GM23338 (cell line): Measurements from ENCODE around the gene IGFBP7. TPM values are rescaled to one million over a fixed set of nuclear protein-coding genes. Genes with fewer than 3 reads are reported as not detected.
A peak's percentile ranks its signal among the peaks of the same experiment; 100 is the strongest.

ENCODE experiments used
- ATAC-seq: fragments of 200-7000 bp; cut with Tn5 transposase; 3 replicates; pipeline ENCODE4 v1.9.1; 2020
- DNase-seq: peaks from one replicate; pipeline ENCODE4 v3.0.0-alpha.2; 2015; ENCODE audit warnings: low spot score
- H2AFZ ChIP-seq: fragments of 200-600 bp; sonication (generic); 2 replicates; pipeline ENCODE4 v1.8.0; 2016; ENCODE audit warnings: antibody characterized with exemption, mild to moderate bottlenecking, moderate library complexity
- H3F3A ChIP-seq: fragments of 200-600 bp; sonication (generic); replicated peaks from 2 replicates; pipeline ENCODE4 v1.8.0; 2017; ENCODE audit warnings: antibody characterized with exemption, mixed run types, low read depth
- H3K27ac ChIP-seq: fragments of 200-600 bp; sonication (generic); 2 replicates; pipeline ENCODE4 v1.6.1; 2016; ENCODE audit warnings: low read depth
- H3K27me3 ChIP-seq: fragments of 200-600 bp; sonication (generic); 2 replicates; pipeline ENCODE4 v1.8.0; 2016; ENCODE audit warnings: mild to moderate bottlenecking, mixed run types, moderate library complexity; ENCODE audit not compliant: insufficient read depth
- H3K36me3 ChIP-seq: fragments of 200-600 bp; sonication (generic); 2 replicates; pipeline ENCODE4 v1.8.0; 2016; ENCODE audit warnings: mild to moderate bottlenecking; ENCODE audit not compliant: insufficient read depth
- H3K4me1 ChIP-seq: fragments of 200-600 bp; sonication (generic); 2 replicates; pipeline ENCODE4 v1.8.0; 2016; ENCODE audit warnings: mild to moderate bottlenecking, moderate library complexity; ENCODE audit not compliant: insufficient read depth
- H3K4me2 ChIP-seq: fragments of 200-600 bp; sonication (generic); 2 replicates; pipeline ENCODE4 v1.7.1; 2017; ENCODE audit warnings: mixed run types
- H3K4me3 ChIP-seq: fragments of 200-600 bp; sonication (generic); 2 replicates; pipeline ENCODE4 v1.6.1; 2016; ENCODE audit warnings: mixed run types
- H3K79me2 ChIP-seq: fragments of 200-600 bp; sonication (generic); replicated peaks from 2 replicates; pipeline ENCODE4 v1.8.0; 2017; ENCODE audit warnings: mild to moderate bottlenecking; ENCODE audit not compliant: insufficient read depth
- H3K9me2 ChIP-seq: fragments of 200-600 bp; sonication (generic); 2 replicates; pipeline ENCODE4 v1.8.0; 2017; ENCODE audit not compliant: insufficient read depth
- H4K20me1 ChIP-seq: fragments of 200-600 bp; sonication (generic); replicated peaks from 2 replicates; pipeline ENCODE4 v1.8.0; 2017; ENCODE audit warnings: mild to moderate bottlenecking; ENCODE audit not compliant: insufficient read depth
- H3K27ac Mint-ChIP-seq: 2 replicates; pipeline ENCODE4 v1.8.0; 2020; ENCODE audit warnings: inconsistent platforms, mild to moderate bottlenecking, moderate library complexity, mixed read lengths
- H3K27me3 Mint-ChIP-seq: 3 replicates; pipeline ENCODE4 v1.8.0; 2022; ENCODE audit warnings: low read depth, mild to moderate bottlenecking, moderate library complexity, mixed read lengths, inconsistent platforms; ENCODE audit not compliant: insufficient read depth, poor library complexity
- H3K36me3 Mint-ChIP-seq: 3 replicates; pipeline ENCODE4 v1.8.0; 2021; ENCODE audit warnings: low read depth, mild to moderate bottlenecking, inconsistent platforms, moderate library complexity, mixed read lengths
- H3K4me1 Mint-ChIP-seq: 3 replicates; pipeline ENCODE4 v1.8.0; 2020; ENCODE audit warnings: mild to moderate bottlenecking, inconsistent platforms, mixed read lengths
- H3K4me3 Mint-ChIP-seq: 3 replicates; pipeline ENCODE4 v1.8.0; 2021; ENCODE audit warnings: moderate library complexity, mild to moderate bottlenecking, inconsistent platforms, mixed read lengths
- H3K9me3 Mint-ChIP-seq: 3 replicates; pipeline ENCODE4 v1.8.0; 2020; ENCODE audit warnings: moderate library complexity, mild to moderate bottlenecking, inconsistent platforms, mixed read lengths
- CTCF ChIP-seq, 2 experiments: fragments of 200-600 bp in 1 of 2; sonication (generic) in 1 of 2; conservative IDR thresholded peaks; 2 replicates each; pipeline versions ENCODE4 v1.5.1 to v1.6.1; 2016 to 2017; ENCODE audit warnings: antibody characterized with exemption in 2 of 2, low read depth in 2 of 2, mild to moderate bottlenecking in 2 of 2, moderate library complexity in 1 of 2
- ETS1 ChIP-seq: IDR thresholded peaks from 2 replicates; pipeline ENCODE4 v1.6.1; 2016; ENCODE audit warnings: antibody characterized with exemption
- EZH2 ChIP-seq: fragments of 200-600 bp; sonication (generic); IDR thresholded peaks from one replicate; pipeline ENCODE4 v1.8.0; 2017; ENCODE audit warnings: antibody characterized with exemption, mild to moderate bottlenecking, low read depth; ENCODE audit not compliant: unreplicated experiment
- EZH2phosphoT487 ChIP-seq: fragments of 200-600 bp; sonication (generic); IDR thresholded peaks from one replicate; pipeline ENCODE4 v1.8.1; 2018; ENCODE audit warnings: antibody characterized with exemption; ENCODE audit not compliant: unreplicated experiment
- JUNB ChIP-seq: IDR thresholded peaks from one replicate; pipeline ENCODE4 v1.6.1; 2016; ENCODE audit warnings: antibody characterized with exemption; ENCODE audit not compliant: unreplicated experiment
- NANOG ChIP-seq: IDR thresholded peaks from 2 replicates; pipeline ENCODE4 v1.6.1; 2016; ENCODE audit warnings: antibody characterized with exemption, borderline replicate concordance
- POLR2AphosphoS5 ChIP-seq: IDR thresholded peaks from 2 replicates; pipeline ENCODE4 v1.6.1; 2016; ENCODE audit warnings: antibody characterized with exemption, low read depth
- STAT1 ChIP-seq: IDR thresholded peaks from one replicate; pipeline ENCODE4 v1.6.1; 2016; ENCODE audit warnings: antibody characterized with exemption; ENCODE audit not compliant: unreplicated experiment
- ZNF114 ChIP-seq: fragments of 250-450 bp; sonication (Bioruptor Pico); IDR thresholded peaks from 2 replicates; pipeline ENCODE4 v1.5.0; 2020; ENCODE audit warnings: mild to moderate bottlenecking, moderate library complexity
- ZNF331 ChIP-seq: fragments of 250-450 bp; sonication (Bioruptor Pico); IDR thresholded peaks from 2 replicates; pipeline ENCODE4 v1.5.0; 2020; ENCODE audit warnings: low read depth, mild to moderate bottlenecking, moderate library complexity
- polyA plus RNA-seq: library from polyadenylated mRNA; unstranded; fragments of >200 nt; fragmentation: Nextera tagmentation; extraction: Ambion mirVana; gene quantifications from 2 replicates; pipeline ENCODE4 v1.2.1, GENCODE V29; 2016
- total RNA-seq: library from RNA; depleted of rRNA; stranded (reverse); fragments of >200 nt; shearing (Covaris generic); gene quantifications from 2 replicates; pipeline ENCODE4 v1.2.3, GENCODE V29; 2014
- TF ChIP-seq, protein P1 (sequence below): fragments of 250-450 bp; sonication (Bioruptor Pico); IDR thresholded peaks from 2 replicates; pipeline ENCODE4 v1.5.0; 2020; ENCODE audit warnings: mild to moderate bottlenecking, moderate library complexity

Gene IGFBP7
- total and polyA plus RNA-seq, 2 experiments from 2014 or later = 0.49 to 7.9 TPM

- Histone ChIP-seq H3K4me1 (peaks cover 3% of the 10 kb centered on the region; the same call in 1 of the 2 replicates), H2AFZ (no peak overlapping the region), H4K20me1 (no peaks in the 10 kb centered on the region), H3F3A (0 out of 2 replicates have a peak, but pooled peaks cover 2% of the 10 kb centered on the region), H3K79me2 (no peaks in the 10 kb centered on the region), H3K4me2 (no peak overlapping the region), H3K9me2 (0 out of 2 replicates have a peak, but pooled peaks cover 6% of the 10 kb centered on the region), H3K27me3 (no peaks in the 10 kb centered on the region; the same call in 1 of the 2 replicates), H3K27ac (no peak overlapping the region), H3K4me3 (no peak overlapping the region), H3K36me3 (no peaks in the 10 kb centered on the region)
- Mint-ChIP-seq H3K27me3 (peaks cover 5% of the 10 kb centered on the region), H3K27ac (no peak overlapping the region), H3K4me1 (peaks cover 12% of the 10 kb centered on the region), H3K36me3 (peaks cover 15% of the 10 kb centered on the region), H3K9me3 (peaks cover 16% of the 10 kb centered on the region), H3K4me3 (no peak overlapping the region)
- peak; percentile 43 for DNase-seq
- peak; percentile 80 for ATAC-seq
- no peak for TF ChIP-seq POLR2AphosphoS5
- 0 out of 2 replicates have a peak, but pooled peaks have one; percentile 4 for TF ChIP-seq NANOG
- TF ChIP-seq EZH2phosphoT487 = no peak
- no peak for TF ChIP-seq ETS1
Measured at GRCh38 chr4:57154926-57155325, 44.7 kb upstream of the IGFBP7 start.

DNA sequence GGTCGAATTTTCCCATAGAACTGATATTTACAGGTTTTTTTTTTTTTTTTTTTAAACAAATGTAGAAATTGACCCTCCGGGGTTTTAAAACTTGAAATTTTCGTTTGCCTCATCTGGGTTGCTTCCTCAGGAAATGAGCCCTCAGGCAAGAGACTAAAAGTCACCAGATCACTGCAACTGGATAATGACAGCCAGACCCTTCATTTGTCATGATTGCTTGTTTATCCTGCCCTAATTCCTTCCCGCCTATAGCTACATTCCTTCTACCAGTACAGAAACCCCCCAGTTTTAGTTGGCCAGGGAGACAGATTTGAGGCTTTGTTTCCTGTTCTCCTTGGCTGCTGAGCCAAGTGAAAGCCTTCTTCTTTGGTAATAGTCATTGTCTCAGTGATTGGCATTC lies 44.0 kb upstream of the IGFBP7 start:
- Mint-ChIP-seq H3K9me3 (peaks cover 16% of the 10 kb centered on the region), H3K27me3 (peaks cover 5% of the 10 kb centered on the region), H3K36me3 (peaks cover 15% of the 10 kb centered on the region), H3K27ac (no peak overlapping the region), H3K4me3 (no peak overlapping the region), H3K4me1 (peaks cover 12% of the 10 kb centered on the region)
- Histone ChIP-seq H3K36me3 (no peaks in the 10 kb centered on the region), H3K9me2 (0 out of 2 replicates have a peak, but pooled peaks cover 6% of the 10 kb centered on the region), H3K27me3 (no peaks in the 10 kb centered on the region; the same call in 1 of the 2 replicates), H3K79me2 (no peaks in the 10 kb centered on the region), H4K20me1 (no peaks in the 10 kb centered on the region), H3F3A (0 out of 2 replicates have a peak, but pooled peaks cover 2% of the 10 kb centered on the region), H3K4me2 (no peak overlapping the region), H3K4me3 (no peak overlapping the region), H3K27ac (no peak overlapping the region), H2AFZ (no peak overlapping the region), H3K4me1 (peaks cover 3% of the 10 kb centered on the region; the same call in 1 of the 2 replicates)
- ATAC-seq = no peak
- no peak for DNase-seq
- TF ChIP-seq NANOG (no peak), ZNF114 (CRISPR knock-in tag) (no peak), ZNF331 (CRISPR knock-in tag) (no peak), JUNB (no peak), ETS1 (no peak), EZH2 (no peak), POLR2AphosphoS5 (no peak), STAT1 (no peak), CTCF (conservative IDR thresholded peaks at IDR 0.05; ENCODE audit: low read depth in 2 of 2) (no peak)
- TF ChIP-seq, protein P1, sequence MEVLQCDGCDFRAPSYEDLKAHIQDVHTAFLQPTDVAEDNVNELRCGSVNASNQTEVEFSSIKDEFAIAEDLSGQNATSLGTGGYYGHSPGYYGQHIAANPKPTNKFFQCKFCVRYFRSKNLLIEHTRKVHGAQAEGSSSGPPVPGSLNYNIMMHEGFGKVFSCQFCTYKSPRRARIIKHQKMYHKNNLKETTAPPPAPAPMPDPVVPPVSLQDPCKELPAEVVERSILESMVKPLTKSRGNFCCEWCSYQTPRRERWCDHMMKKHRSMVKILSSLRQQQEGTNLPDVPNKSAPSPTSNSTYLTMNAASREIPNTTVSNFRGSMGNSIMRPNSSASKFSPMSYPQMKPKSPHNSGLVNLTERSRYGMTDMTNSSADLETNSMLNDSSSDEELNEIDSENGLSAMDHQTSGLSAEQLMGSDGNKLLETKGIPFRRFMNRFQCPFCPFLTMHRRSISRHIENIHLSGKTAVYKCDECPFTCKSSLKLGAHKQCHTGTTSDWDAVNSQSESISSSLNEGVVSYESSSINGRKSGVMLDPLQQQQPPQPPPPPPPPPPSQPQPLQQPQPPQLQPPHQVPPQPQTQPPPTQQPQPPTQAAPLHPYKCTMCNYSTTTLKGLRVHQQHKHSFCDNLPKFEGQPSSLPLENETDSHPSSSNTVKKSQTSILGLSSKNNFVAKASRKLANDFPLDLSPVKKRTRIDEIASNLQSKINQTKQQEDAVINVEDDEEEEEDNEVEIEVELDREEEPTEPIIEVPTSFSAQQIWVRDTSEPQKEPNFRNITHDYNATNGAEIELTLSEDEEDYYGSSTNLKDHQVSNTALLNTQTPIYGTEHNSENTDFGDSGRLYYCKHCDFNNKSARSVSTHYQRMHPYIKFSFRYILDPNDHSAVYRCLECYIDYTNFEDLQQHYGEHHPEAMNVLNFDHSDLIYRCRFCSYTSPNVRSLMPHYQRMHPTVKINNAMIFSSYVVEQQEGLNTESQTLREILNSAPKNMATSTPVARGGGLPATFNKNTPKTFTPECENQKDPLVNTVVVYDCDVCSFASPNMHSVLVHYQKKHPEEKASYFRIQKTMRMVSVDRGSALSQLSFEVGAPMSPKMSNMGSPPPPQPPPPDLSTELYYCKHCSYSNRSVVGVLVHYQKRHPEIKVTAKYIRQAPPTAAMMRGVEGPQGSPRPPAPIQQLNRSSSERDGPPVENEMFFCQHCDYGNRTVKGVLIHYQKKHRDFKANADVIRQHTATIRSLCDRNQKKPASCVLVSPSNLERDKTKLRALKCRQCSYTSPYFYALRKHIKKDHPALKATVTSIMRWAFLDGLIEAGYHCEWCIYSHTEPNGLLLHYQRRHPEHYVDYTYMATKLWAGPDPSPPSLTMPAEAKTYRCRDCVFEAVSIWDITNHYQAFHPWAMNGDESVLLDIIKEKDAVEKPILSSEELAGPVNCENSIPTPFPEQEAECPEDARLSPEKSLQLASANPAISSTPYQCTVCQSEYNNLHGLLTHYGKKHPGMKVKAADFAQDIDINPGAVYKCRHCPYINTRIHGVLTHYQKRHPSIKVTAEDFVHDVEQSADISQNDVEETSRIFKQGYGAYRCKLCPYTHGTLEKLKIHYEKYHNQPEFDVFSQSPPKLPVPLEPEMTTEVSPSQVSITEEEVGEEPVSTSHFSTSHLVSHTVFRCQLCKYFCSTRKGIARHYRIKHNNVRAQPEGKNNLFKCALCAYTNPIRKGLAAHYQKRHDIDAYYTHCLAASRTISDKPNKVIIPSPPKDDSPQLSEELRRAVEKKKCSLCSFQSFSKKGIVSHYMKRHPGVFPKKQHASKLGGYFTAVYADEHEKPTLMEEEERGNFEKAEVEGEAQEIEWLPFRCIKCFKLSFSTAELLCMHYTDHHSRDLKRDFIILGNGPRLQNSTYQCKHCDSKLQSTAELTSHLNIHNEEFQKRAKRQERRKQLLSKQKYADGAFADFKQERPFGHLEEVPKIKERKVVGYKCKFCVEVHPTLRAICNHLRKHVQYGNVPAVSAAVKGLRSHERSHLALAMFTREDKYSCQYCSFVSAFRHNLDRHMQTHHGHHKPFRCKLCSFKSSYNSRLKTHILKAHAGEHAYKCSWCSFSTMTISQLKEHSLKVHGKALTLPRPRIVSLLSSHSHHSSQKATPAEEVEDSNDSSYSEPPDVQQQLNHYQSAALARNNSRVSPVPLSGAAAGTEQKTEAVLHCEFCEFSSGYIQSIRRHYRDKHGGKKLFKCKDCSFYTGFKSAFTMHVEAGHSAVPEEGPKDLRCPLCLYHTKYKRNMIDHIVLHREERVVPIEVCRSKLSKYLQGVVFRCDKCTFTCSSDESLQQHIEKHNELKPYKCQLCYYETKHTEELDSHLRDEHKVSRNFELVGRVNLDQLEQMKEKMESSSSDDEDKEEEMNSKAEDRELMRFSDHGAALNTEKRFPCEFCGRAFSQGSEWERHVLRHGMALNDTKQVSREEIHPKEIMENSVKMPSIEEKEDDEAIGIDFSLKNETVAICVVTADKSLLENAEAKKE (CRISPR knock-in tag) = no peak
